HepG2 (cell line): ENCODE measurements around the gene RGS19. TPM values are rescaled to one million over a fixed set of nuclear protein-coding genes. Genes with fewer than 3 reads are reported as not detected.

Source experiments
- AHR ChIP-seq: IDR thresholded peaks from 2 replicates; pipeline ENCODE4 v1.6.1; 2018; ENCODE audit warnings: missing genetic modification reagents, missing compliant biosample characterization
- ARNT ChIP-seq: fragments of 450-650 bp; IDR thresholded peaks from 2 replicates; pipeline ENCODE4 v1.6.1; 2017
- HNRNPL ChIP-seq: fragments of 200-400 bp; formaldehyde crosslinking; IDR thresholded peaks from 2 replicates; pipeline ENCODE4 v1.6.1; 2017; ENCODE audit warnings: mild to moderate bottlenecking, low read depth, low read length
- KDM4B ChIP-seq: sonication (generic); formaldehyde crosslinking; IDR thresholded peaks from 2 replicates; pipeline ENCODE4 v1.4.0; 2020; ENCODE audit warnings: missing genetic modification reagents
- MEIS2 ChIP-seq: sonication (generic); formaldehyde crosslinking; IDR thresholded peaks from 2 replicates; pipeline ENCODE4 v1.9.0; 2021; ENCODE audit warnings: mild to moderate bottlenecking, missing genetic modification reagents
- NFRKB ChIP-seq: fragments of 450-650 bp; IDR thresholded peaks from 2 replicates; pipeline ENCODE4 v1.6.1; 2017
- RBFOX2 ChIP-seq: fragments of 200-400 bp; formaldehyde crosslinking; IDR thresholded peaks from 2 replicates; pipeline ENCODE4 v1.6.1; 2017; ENCODE audit warnings: low read depth, mild to moderate bottlenecking, low read length
- REL ChIP-seq: sonication (generic); formaldehyde crosslinking; conservative IDR thresholded peaks from 2 replicates; pipeline ENCODE4 v1.8.0; 2022; ENCODE audit warnings: mild to moderate bottlenecking, missing genetic modification reagents, moderate library complexity
- SMAD1 ChIP-seq: sonication (generic); formaldehyde crosslinking; IDR thresholded peaks from 2 replicates; pipeline ENCODE4 v1.4.0; 2020; ENCODE audit warnings: missing genetic modification reagents, low read depth, mild to moderate bottlenecking, borderline replicate concordance
- SOX6 ChIP-seq, 2 experiments: fragments of 450-650 bp in 1 of 2; sonication (generic) in 1 of 2; formaldehyde crosslinking in 1 of 2; IDR thresholded peaks; 2 replicates each; pipeline versions ENCODE4 v1.4.0 to v1.6.1; 2017 to 2020; ENCODE audit warnings: antibody characterized with exemption in 1 of 2, mild to moderate bottlenecking in 1 of 2, missing genetic modification reagents in 1 of 2
- TAF1 ChIP-seq: sonication (generic); formaldehyde crosslinking; IDR thresholded peaks from 2 replicates; pipeline ENCODE4 v1.4.0; 2020; ENCODE audit warnings: missing genetic modification reagents
- TP53 ChIP-seq: sonication (generic); formaldehyde crosslinking; conservative IDR thresholded peaks from 2 replicates; pipeline ENCODE4 v1.4.0; 2020; ENCODE audit warnings: missing genetic modification reagents
- YEATS4 ChIP-seq: sonication (generic); formaldehyde crosslinking; IDR thresholded peaks from 2 replicates; pipeline ENCODE4 v1.4.0; 2020; ENCODE audit warnings: missing genetic modification reagents, borderline replicate concordance
- ZBTB20 ChIP-seq: sonication (generic); formaldehyde crosslinking; IDR thresholded peaks from 2 replicates; pipeline ENCODE4 v1.8.1; 2023; ENCODE audit warnings: missing genetic modification reagents, low read depth, mild to moderate bottlenecking, borderline replicate concordance
- ZMYM4 ChIP-seq: sonication (generic); formaldehyde crosslinking; IDR thresholded peaks from 2 replicates; pipeline ENCODE4 v1.8.1; 2023; ENCODE audit warnings: mild to moderate bottlenecking, missing genetic modification reagents
- ZNF292 ChIP-seq: sonication (generic); formaldehyde crosslinking; IDR thresholded peaks from 2 replicates; pipeline ENCODE4 v1.8.1; 2022; ENCODE audit warnings: mild to moderate bottlenecking, low read depth, missing genetic modification reagents, borderline replicate concordance
- ZNF589 ChIP-seq: sonication (generic); formaldehyde crosslinking; conservative IDR thresholded peaks from 2 replicates; pipeline ENCODE4 v1.8.0; 2022; ENCODE audit warnings: mild to moderate bottlenecking, moderate library complexity, missing genetic modification reagents
- ZNF776 ChIP-seq: sonication (generic); formaldehyde crosslinking; IDR thresholded peaks from 2 replicates; pipeline ENCODE4 v1.4.0; 2020; ENCODE audit warnings: mild to moderate bottlenecking, missing genetic modification reagents
- polyA plus RNA-seq, 8 experiments: library from polyadenylated mRNA; depleted of rRNA in 3 of 8; stranded (reverse) in 7 of 8; unstranded in 1 of 8; fragments of >200 nt; fragmentation: Illumina TruSeq in 4 of 8; extraction: Trizol in 4 of 8; gene quantifications; 2 replicates each; pipeline versions ENCODE4 v1.2.1 to v1.2.3, GENCODE V29; 2011 to 2016; ENCODE audit warnings: low read depth in 4 of 8, missing spikeins in 1 of 8, mixed read lengths in 1 of 8; ENCODE audit not compliant: insufficient read depth in 1 of 8
- total RNA-seq, 5 experiments: library from RNA; depleted of rRNA; stranded (reverse); fragments of >200 nt; fragmentation: Illumina TruSeq; extraction: Trizol; gene quantifications; 2 replicates each; pipeline ENCODE4 v1.2.3, GENCODE V29; 2016; ENCODE audit warnings: low read depth in 1 of 5
- TF ChIP-seq, protein P1 (sequence below): sonication (generic); formaldehyde crosslinking; IDR thresholded peaks from 2 replicates; pipeline ENCODE4 v1.5.1; 2020; ENCODE audit warnings: missing genetic modification reagents, mild to moderate bottlenecking, borderline replicate concordance
- TF ChIP-seq, protein P2 (sequence below), 2 experiments: sonication (generic) in 1 of 2; formaldehyde crosslinking in 1 of 2; IDR thresholded peaks; 2 replicates each; pipeline versions ENCODE4 v1.6.1 to v1.9.0; 2014 to 2022; ENCODE audit warnings: antibody characterized with exemption in 1 of 2, borderline replicate concordance in 1 of 2, inconsistent platforms in 1 of 2, low read depth in 1 of 2, missing genetic modification reagents in 1 of 2

Gene RGS19
- total and polyA plus RNA-seq, 2 of the 13 experiments (the other 11 are each of a cell fraction or from before 2014, with no cell fraction given) = 10.7 to 11.9 TPM

- no peak; the same call in 1 of the 2 replicates for TF ChIP-seq AHR (CRISPR knock-in tag)
- no peak for TF ChIP-seq ZNF776 (CRISPR knock-in tag)
- peak; percentile 57; the same call in 1 of the 2 replicates for TF ChIP-seq HNRNPL
- no peak for TF ChIP-seq YEATS4 (CRISPR knock-in tag)
- no peak for TF ChIP-seq REL (CRISPR knock-in tag)
- TF ChIP-seq ZNF292 (CRISPR knock-in tag) = no peak; the same call in 1 of the 2 replicates
- no peak for TF ChIP-seq MEIS2 (CRISPR knock-in tag)
- TF ChIP-seq RBFOX2 = no peak
- TF ChIP-seq SMAD1 (CRISPR knock-in tag) = peak; percentile 70; the same call in 1 of the 2 replicates
- no peak for TF ChIP-seq NFRKB
- TF ChIP-seq ZBTB20 (CRISPR knock-in tag) = no peak
- TF ChIP-seq, protein P1, sequence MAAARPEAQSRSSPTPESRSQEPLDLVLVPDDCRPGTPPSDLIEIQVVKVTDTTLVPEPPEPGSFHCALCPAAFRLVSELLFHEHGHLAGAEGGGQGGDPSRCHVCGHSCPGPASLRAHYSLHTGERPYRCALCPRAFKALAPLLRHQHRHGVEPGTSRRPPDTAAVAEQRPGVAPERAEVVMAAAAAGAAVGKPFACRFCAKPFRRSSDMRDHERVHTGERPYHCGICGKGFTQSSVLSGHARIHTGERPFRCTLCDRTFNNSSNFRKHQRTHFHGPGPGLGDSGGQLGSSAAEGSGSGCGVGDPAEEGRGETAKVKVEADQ (CRISPR knock-in tag) = no peak
- no peak for TF ChIP-seq ARNT
- no peak for TF ChIP-seq ZMYM4 (CRISPR knock-in tag)
- no peak for TF ChIP-seq SOX6 (IDR thresholded peaks at IDR 0.05)
- TF ChIP-seq SOX6 (CRISPR knock-in tag; IDR thresholded peaks at IDR 0.05) = peak; percentile 34; the same call in 1 of the 2 replicates
- peak; percentile 30; the same call in 1 of the 2 replicates for TF ChIP-seq TAF1 (CRISPR knock-in tag)
- TF ChIP-seq KDM4B = peak; percentile 34; the same call in 1 of the 2 replicates
- TF ChIP-seq TP53 (CRISPR knock-in tag) = no peak; the same call in 1 of the 2 replicates
- no peak for TF ChIP-seq ZNF589
- TF ChIP-seq, protein P2, sequence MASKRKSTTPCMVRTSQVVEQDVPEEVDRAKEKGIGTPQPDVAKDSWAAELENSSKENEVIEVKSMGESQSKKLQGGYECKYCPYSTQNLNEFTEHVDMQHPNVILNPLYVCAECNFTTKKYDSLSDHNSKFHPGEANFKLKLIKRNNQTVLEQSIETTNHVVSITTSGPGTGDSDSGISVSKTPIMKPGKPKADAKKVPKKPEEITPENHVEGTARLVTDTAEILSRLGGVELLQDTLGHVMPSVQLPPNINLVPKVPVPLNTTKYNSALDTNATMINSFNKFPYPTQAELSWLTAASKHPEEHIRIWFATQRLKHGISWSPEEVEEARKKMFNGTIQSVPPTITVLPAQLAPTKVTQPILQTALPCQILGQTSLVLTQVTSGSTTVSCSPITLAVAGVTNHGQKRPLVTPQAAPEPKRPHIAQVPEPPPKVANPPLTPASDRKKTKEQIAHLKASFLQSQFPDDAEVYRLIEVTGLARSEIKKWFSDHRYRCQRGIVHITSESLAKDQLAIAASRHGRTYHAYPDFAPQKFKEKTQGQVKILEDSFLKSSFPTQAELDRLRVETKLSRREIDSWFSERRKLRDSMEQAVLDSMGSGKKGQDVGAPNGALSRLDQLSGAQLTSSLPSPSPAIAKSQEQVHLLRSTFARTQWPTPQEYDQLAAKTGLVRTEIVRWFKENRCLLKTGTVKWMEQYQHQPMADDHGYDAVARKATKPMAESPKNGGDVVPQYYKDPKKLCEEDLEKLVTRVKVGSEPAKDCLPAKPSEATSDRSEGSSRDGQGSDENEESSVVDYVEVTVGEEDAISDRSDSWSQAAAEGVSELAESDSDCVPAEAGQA (IDR thresholded peaks at IDR 0.05; ENCODE audit: low read depth) = no peak
- TF ChIP-seq, protein P2 (CRISPR knock-in tag; IDR thresholded peaks at IDR 0.05; ENCODE audit: borderline replicate concordance) = no peak
Observed at GRCh38 chr20:64069614-64070243, 9.6 kb downstream of the RGS19 start (continued).
